Measurements from ENCODE around the gene NUDT12. TPM values are rescaled to one million over a fixed set of nuclear protein-coding genes. Genes with fewer than 3 reads are reported as not detected.

The NUDT12 gene
- total RNA-seq, 1 experiment from 2014 or later = 15.8 TPM

DNA sequence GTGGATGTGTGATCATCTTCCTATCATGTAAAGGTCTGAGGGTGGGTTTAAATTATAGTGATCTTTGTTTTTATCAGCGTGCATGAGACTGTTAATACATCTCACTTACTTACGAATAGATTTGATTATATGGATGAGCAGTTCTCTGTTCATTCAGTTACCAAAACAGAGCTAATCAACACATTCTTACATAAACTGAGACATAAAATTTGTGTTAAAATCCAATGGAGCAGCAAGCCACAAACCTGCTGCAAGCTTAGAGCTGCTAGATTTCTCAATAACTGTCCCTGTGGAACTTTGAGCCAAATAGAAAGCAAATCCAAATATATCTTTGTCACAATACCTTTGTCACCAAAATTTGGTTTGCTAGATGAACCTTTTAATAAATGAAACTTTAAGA, 50.1 kb downstream of the NUDT12 start:
- Histone ChIP-seq H3K27ac (ENCODE audit: low read depth, low read length) (no peak overlapping the region), H3K27me3 (ENCODE audit: insufficient read depth, low read length) (no peaks in the 10 kb centered on the region), H3K4me1 (ENCODE audit: control insufficient read depth in 1 of 2, insufficient read depth in 2 of 2, low read length in 2 of 2) (peaks cover 0 to 4% of the 10 kb centered on the region in 2 experiments; a peak in 1 of 4 replicates), H3K4me3 (replicated peaks in 1 of 2; ENCODE audit: low read depth in 1 of 2, low read length in 2 of 2) (no peak overlapping the region), H3K9me3 (ENCODE audit: control insufficient read depth in 1 of 2, insufficient read depth in 1 of 2, low read depth in 1 of 2, low read length in 2 of 2) (no peaks in the 10 kb centered on the region), H3K79me2 (ENCODE audit: insufficient read depth, low read length) (no peaks in the 10 kb centered on the region), H3K9me2 (ENCODE audit: insufficient read depth) (no peaks in the 10 kb centered on the region), H3K4me2 (ENCODE audit: low read length) (no peak overlapping the region), H3K9ac (ENCODE audit: low read length) (no peak overlapping the region), H2AFZ (ENCODE audit: low read depth, low read length, poor library complexity, severe bottlenecking) (no peak overlapping the region), H3K36me3 (ENCODE audit: control insufficient read depth in 1 of 2, insufficient read depth in 2 of 2, low read length in 2 of 2) (no peaks in the 10 kb centered on the region), H4K20me1 (ENCODE audit: insufficient read depth) (no peaks in the 10 kb centered on the region)
- ChIA-PET POLR2A (no interaction called here), RAD21 (ENCODE audit: low non-redundant PET in 1 of 2, low total read pairs in 2 of 2, uncharacterized antibody in 2 of 2, unreplicated experiment in 2 of 2) (no interaction called here), CTCF (no interaction called here)
- DNase-seq (ENCODE audit: low read depth, low spot score) = no peak
- BruUV-seq (replicated peaks) = no TSS peak
- TF ChIP-seq ELF1 (IDR thresholded peaks at IDR 0.05; ENCODE audit: borderline replicate concordance, low read depth) (no peak), SRF (IDR thresholded peaks at IDR 0.05; ENCODE audit: low read depth) (no peak), EGR1 (IDR thresholded peaks at IDR 0.05; ENCODE audit: low read depth) (no peak), CTCF (IDR thresholded peaks at IDR 0.05 in 2 of 3, conservative IDR thresholded peaks at IDR 0.05 in 1 of 3; ENCODE audit: borderline replicate concordance in 1 of 3, insufficient read depth in 1 of 3, low read depth in 2 of 3, low read length in 2 of 3) (no peak), SIN3A (IDR thresholded peaks at IDR 0.05; ENCODE audit: low read depth) (no peak), EZH2 (IDR thresholded peaks at IDR 0.05) (no peak), TCF7L2 (IDR thresholded peaks at IDR 0.05; ENCODE audit: borderline replicate concordance, extremely low read depth, insufficient read depth, insufficient read length) (no peak), YY1 (IDR thresholded peaks at IDR 0.05; ENCODE audit: extremely low read depth, insufficient replicate concordance, low read depth, low read length) (no peak), CEBPB (IDR thresholded peaks at IDR 0.05; ENCODE audit: low read depth) (no peak), POLR2AphosphoS5 (IDR thresholded peaks at IDR 0.05; ENCODE audit: low read depth, low read length) (no peak), JUND (IDR thresholded peaks at IDR 0.05) (no peak), RAD21 (IDR thresholded peaks at IDR 0.05; ENCODE audit: low read depth) (no peak), ATF3 (IDR thresholded peaks at IDR 0.05) (no peak), ZFX (IDR thresholded peaks at IDR 0.05) (no peak), FOSL1 (IDR thresholded peaks at IDR 0.05; ENCODE audit: low read depth) (no peak)
- TF ChIP-seq, protein P1, sequence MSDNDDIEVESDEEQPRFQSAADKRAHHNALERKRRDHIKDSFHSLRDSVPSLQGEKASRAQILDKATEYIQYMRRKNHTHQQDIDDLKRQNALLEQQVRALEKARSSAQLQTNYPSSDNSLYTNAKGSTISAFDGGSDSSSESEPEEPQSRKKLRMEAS (IDR thresholded peaks at IDR 0.05) = no peak
- intact Hi-C loops (cut with micrococcal nuclease) = no loop called here
- ATAC-seq = no peak

All from HCT116 (cell line).